ENCODE data around the gene APOD. TPM values are rescaled to one million over a fixed set of nuclear protein-coding genes. Genes with fewer than 3 reads are reported as not detected.

Gene APOD
- total and polyA plus RNA-seq, 2 donors from 2014 or later = 12.9 to 24.4 TPM

GRCh38 chr3:195542698-195543499, 40.8 kb downstream of the APOD start, which contains the start of gene PPP1R2:
Gene PPP1R2 (minus strand): TSS chr3:195543325. CDS start chr3:195543025, 300 bp downstream.
- Histone ChIP-seq H3K4me1 (ENCODE audit: control insufficient read depth in 2 of 3, insufficient read depth in 2 of 3, low read depth in 1 of 3, low read length in 3 of 3) (peaks cover 0 to 14% (median 8%) of the 10 kb centered on the region in 3 donors), H3K9ac (ENCODE audit: low read length in 3 of 3) (peak within 1 kb of the TSS; percentile 70 to 88 (median 84)), H3K9me3 (ENCODE audit: control insufficient read depth in 2 of 3, insufficient read depth in 1 of 3, low read length in 3 of 3) (no peaks in the 10 kb centered on the region), H3K27ac (ENCODE audit: low read depth in 2 of 2, low read length in 2 of 2) (peak within 1 kb of the TSS; percentile 85), H3K27me3 (ENCODE audit: control insufficient read depth, insufficient read depth, low read length) (no peaks in the 10 kb centered on the region), H3K36me3 (ENCODE audit: control insufficient read depth in 2 of 3, insufficient read depth in 3 of 3, low read length in 3 of 3) (no peaks in the 10 kb centered on the region), H3K4me3 (ENCODE audit: low read length in 3 of 3) (peak within 1 kb of the TSS; percentile 85 to 95 (median 90))
- intact Hi-C loops (cut with DNase I) = no loop called here
- no peak for FAIRE-seq
- no peak for TF ChIP-seq CTCF (IDR thresholded peaks at IDR 0.05; ENCODE audit: borderline replicate concordance, extremely low read depth, insufficient read depth)
- peak; percentile 92 to 97 (median 96) for DNase-seq

GRCh38 chr3:195542316-195542697, 41.4 kb downstream of the APOD start:
- Histone ChIP-seq H3K27me3 (ENCODE audit: control insufficient read depth, insufficient read depth, low read length) (no peaks in the 10 kb centered on the region), H3K4me1 (ENCODE audit: control insufficient read depth in 2 of 3, insufficient read depth in 2 of 3, low read depth in 1 of 3, low read length in 3 of 3) (peaks cover 0 to 15% (median 8%) of the 10 kb centered on the region in 3 donors), H3K9ac (ENCODE audit: low read length in 3 of 3) (peak overlapping the region; percentile 44 to 88 (median 70)), H3K36me3 (ENCODE audit: control insufficient read depth in 2 of 3, insufficient read depth in 3 of 3, low read length in 3 of 3) (no peaks in the 10 kb centered on the region), H3K4me3 (ENCODE audit: low read length in 3 of 3) (peak overlapping the region; percentile 85 to 90 (median 85)), H3K27ac (ENCODE audit: low read depth in 2 of 2, low read length in 2 of 2) (peak overlapping the region; percentile 85), H3K9me3 (ENCODE audit: control insufficient read depth in 2 of 3, insufficient read depth in 1 of 3, low read length in 3 of 3) (no peaks in the 10 kb centered on the region)
- no peak for TF ChIP-seq CTCF (IDR thresholded peaks at IDR 0.05; ENCODE audit: borderline replicate concordance, extremely low read depth, insufficient read depth)
- DNase-seq (peak in 2 of 5 donors; percentile 20 to 59), FAIRE-seq (no peak)
- intact Hi-C loops (cut with DNase I) = no loop called here

GRCh38 chr3:195540511-195540910, 43.2 kb downstream of the APOD start:
- Histone ChIP-seq H3K27ac (ENCODE audit: low read depth in 2 of 2, low read length in 2 of 2) (no peak overlapping the region), H3K9ac (ENCODE audit: low read length in 3 of 3) (no peak overlapping the region), H3K9me3 (ENCODE audit: control insufficient read depth in 2 of 3, insufficient read depth in 1 of 3, low read length in 3 of 3) (no peaks in the 10 kb centered on the region), H3K27me3 (ENCODE audit: control insufficient read depth, insufficient read depth, low read length) (no peaks in the 10 kb centered on the region), H3K4me3 (ENCODE audit: low read length in 3 of 3) (peak overlapping the region in 1 of 3 donors; percentile 39), H3K36me3 (ENCODE audit: control insufficient read depth in 2 of 3, insufficient read depth in 3 of 3, low read length in 3 of 3) (no peaks in the 10 kb centered on the region), H3K4me1 (ENCODE audit: control insufficient read depth in 2 of 3, insufficient read depth in 2 of 3, low read depth in 1 of 3, low read length in 3 of 3) (peaks cover 0 to 15% (median 8%) of the 10 kb centered on the region in 3 donors)
- DNase-seq (no peak), FAIRE-seq (no peak)
- TF ChIP-seq CTCF (IDR thresholded peaks at IDR 0.05; ENCODE audit: borderline replicate concordance, extremely low read depth, insufficient read depth) = no peak
- intact Hi-C loops (cut with DNase I) = no loop called here

Measured in kidney (tissue), 14 donors.